Tibial nerve (tissue), 4 donors: ENCODE measurements around the gene FOXL1.

Experiments
- EP300 ChIP-seq, 2 donors: sonication (generic); formaldehyde crosslinking; IDR thresholded peaks; one replicate each; pipeline ENCODE4 v1.6.1; 2017; ENCODE audit warnings: antibody characterized with exemption in 2 of 2, mild to moderate bottlenecking in 1 of 2
- POLR2A ChIP-seq, 2 donors: fragments of 450-650 bp; IDR thresholded peaks; one replicate each; pipeline ENCODE4 v1.6.1; 2017; ENCODE audit warnings: antibody characterized with exemption in 2 of 2, mild to moderate bottlenecking in 2 of 2, moderate library complexity in 2 of 2
- TF ChIP-seq, protein P1 (sequence below), 5 experiments: fragments of 200-600 bp in 3 of 5; fragments of 450-650 bp in 2 of 5; sonication (generic) in 3 of 5; IDR thresholded peaks; one replicate each; pipeline ENCODE4 v1.5.1; 2016 to 2019; ENCODE audit warnings: antibody characterized with exemption in 5 of 5, mild to moderate bottlenecking in 3 of 5, moderate library complexity in 2 of 5

GRCh38 chr16:86625029-86625428 is 46.7 kb downstream of the FOXL1 start:
- TF ChIP-seq, protein P1, sequence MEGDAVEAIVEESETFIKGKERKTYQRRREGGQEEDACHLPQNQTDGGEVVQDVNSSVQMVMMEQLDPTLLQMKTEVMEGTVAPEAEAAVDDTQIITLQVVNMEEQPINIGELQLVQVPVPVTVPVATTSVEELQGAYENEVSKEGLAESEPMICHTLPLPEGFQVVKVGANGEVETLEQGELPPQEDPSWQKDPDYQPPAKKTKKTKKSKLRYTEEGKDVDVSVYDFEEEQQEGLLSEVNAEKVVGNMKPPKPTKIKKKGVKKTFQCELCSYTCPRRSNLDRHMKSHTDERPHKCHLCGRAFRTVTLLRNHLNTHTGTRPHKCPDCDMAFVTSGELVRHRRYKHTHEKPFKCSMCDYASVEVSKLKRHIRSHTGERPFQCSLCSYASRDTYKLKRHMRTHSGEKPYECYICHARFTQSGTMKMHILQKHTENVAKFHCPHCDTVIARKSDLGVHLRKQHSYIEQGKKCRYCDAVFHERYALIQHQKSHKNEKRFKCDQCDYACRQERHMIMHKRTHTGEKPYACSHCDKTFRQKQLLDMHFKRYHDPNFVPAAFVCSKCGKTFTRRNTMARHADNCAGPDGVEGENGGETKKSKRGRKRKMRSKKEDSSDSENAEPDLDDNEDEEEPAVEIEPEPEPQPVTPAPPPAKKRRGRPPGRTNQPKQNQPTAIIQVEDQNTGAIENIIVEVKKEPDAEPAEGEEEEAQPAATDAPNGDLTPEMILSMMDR (IDR thresholded peaks at IDR 0.05), result no peak
- TF ChIP-seq EP300 (IDR thresholded peaks at IDR 0.05) (no peak), POLR2A (IDR thresholded peaks at IDR 0.05) (no peak)
